HG03521 (cell line): ENCODE measurements around the gene ARPC3.
"Not testable (repeated sequence)": the region's sequence is repeated elsewhere in the genome, so short reads cannot be mapped to it uniquely, and the experiment has no call there.

Source experiments
- ATAC-seq: cut with Tn5 transposase; IDR thresholded peaks from one replicate; pipeline ENCODE4 v1.9.1; 2021; ENCODE audit warnings: mild to moderate bottlenecking, moderate library complexity; ENCODE audit not compliant: unreplicated experiment

Gene ARPC3

DNA sequence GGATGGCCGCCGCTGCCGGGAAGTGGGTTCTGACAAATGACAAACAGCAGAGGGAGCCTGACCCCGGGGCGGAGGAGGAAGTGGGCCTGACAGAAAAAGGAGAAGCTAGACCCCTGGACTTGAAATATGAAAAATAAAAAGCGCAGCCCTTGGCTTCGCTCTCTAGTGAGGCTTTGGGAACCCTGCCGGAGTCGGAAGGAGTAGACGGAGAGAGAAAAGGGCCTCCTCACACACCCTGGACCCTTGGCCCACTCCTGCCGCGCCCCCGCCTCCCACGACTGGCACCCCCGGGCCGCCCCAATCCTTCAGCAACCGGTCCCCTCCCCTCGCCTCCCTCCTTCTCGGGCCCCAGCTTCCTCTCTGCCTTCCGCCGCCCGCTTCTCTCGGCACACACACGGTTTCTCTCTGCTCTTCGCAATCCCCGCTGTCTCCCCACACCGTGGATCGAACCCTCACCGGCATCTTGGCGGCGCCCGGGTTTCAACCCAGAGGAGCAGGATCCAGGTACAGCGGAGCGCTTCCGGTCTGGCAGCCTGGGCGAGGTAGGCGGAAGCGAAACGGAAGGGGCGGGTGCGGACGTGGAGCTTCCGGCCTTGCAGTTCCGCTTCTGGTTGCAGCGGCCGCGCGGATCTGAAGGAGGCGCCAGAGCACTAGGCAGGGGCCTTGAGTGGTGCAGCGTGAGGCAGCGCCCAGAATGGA is at the start of gene ARPC3:
Gene ARPC3, minus strand, starts transcription at position 539 of the 699 bp plus-strand sequence. Its CDS starts 77 bp downstream, at position 462.
- peak; percentile 92 for ATAC-seq

DNA sequence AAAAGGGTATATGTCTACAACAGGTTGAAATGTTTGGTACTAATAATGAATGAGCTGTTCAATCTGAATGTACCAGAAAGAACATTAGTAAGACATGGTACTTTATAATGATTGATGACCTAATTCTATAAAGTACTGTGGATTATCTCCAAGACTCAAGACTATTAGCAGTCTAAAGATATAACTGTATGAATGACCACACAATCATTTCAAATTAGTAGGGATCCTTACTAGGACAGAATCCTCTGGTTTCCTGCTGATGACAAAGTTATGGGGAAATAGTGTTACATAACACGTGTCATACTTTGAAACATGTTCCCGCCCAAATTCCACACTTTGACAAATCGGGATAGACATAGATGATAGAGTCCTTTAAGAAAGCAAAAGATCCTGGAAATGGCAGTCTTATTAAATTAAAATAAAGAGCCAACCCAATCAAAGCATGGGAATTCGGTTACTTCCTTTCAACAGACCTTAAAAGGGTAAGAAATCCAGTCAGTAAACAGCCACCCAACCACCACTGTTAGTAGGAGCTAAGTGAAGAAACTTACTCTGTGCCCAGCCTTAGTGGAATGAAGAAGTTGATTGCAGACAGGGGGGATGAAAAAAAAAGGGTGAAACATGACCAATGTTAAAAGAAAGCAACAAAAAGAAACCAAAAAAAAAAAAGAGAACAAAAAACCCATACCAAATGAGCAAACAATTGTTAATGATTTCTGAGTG is 49.0 kb upstream of the ARPC3 start:
- ATAC-seq = no peak

- no peak for ATAC-seq
These were observed 25.3 kb upstream of the ARPC3 start for GRCh38 chr12:110475426-110475825.

- peak; percentile 77 for ATAC-seq
These were observed 18.3 kb upstream of the ARPC3 start, which contains the start of the genes FAM216A and GPN3 for GRCh38 chr12:110468214-110469048. FAM216A (plus strand) TSS chr12:110468845; CDS start chr12:110468876, 31 bp downstream. GPN3 (minus strand) TSS chr12:110468257; CDS start chr12:110468203, 54 bp downstream.

DNA sequence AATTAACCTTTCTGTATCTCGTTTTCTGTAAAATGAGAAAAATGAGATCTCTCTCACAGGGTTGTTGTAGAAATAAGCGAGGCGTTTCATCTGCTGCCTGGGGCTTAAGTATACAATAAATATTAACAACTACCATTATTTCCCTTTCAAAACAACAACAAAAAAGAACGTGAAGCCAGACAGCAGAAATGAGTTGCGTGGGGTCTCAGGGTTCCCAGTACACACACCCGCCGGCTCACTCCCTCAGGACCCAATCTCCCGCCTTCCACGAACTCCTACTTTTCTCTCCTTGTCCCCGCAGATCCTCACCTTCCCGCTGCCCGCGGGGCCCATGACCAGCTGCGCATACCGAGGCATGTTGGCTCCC is 17.7 kb upstream of the ARPC3 start:
- ATAC-seq = no peak

GRCh38 chr12:110466791-110467190 is 16.7 kb upstream of the ARPC3 start:
- ATAC-seq = no peak

DNA sequence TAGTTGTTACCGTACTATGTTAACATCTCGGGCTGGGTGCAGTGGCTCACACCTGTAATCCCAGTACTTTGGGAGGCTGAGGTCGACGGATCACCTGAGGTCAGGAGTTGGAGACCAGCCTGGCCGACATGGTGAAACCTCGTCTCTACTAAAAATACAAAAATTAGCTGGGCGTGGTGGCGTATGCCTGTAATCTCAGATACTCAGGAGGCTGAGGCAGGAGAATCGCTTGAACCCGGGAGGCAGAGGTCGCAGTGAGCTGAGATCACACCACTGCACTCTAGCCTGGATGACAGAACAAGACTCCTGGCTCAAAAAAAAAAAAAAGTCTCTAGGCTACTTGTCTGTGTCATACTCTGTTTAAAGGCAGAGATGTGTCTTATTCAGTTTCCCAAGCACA is 15.6 kb upstream of the ARPC3 start:
- not testable (repeated sequence) for ATAC-seq

DNA sequence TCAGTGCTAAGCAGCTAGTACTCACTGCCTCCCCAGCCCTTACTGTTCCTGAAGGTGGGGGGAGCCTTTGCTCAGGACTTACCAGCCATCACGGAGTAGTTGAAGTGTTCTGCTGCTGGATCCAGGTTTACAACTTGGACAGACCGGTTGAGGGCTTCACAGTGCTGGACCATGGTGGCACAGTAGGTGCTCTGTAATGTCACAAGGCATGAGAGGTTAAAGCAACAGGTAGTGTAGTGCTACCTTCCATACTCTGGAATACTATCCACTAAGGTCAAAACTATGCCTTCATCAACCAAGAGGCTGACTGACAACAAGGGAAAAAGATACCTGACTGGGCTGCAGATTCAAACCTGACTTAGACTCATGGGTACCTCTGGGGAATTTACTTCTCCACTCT is 14.9 kb upstream of the ARPC3 start:
- no peak for ATAC-seq

GRCh38 chr12:110461189-110461588 is 11.1 kb upstream of the ARPC3 start:
- ATAC-seq = not testable (repeated sequence)

GRCh38 chr12:110458756-110459155 is 8.6 kb upstream of the ARPC3 start:
- ATAC-seq = no peak

- no peak for ATAC-seq
These were observed 3.6 kb upstream of the ARPC3 start for GRCh38 chr12:110453569-110454296.

- no peak for ATAC-seq
These were observed 1.1 kb upstream of the ARPC3 start for GRCh38 chr12:110451263-110451662.

DNA sequence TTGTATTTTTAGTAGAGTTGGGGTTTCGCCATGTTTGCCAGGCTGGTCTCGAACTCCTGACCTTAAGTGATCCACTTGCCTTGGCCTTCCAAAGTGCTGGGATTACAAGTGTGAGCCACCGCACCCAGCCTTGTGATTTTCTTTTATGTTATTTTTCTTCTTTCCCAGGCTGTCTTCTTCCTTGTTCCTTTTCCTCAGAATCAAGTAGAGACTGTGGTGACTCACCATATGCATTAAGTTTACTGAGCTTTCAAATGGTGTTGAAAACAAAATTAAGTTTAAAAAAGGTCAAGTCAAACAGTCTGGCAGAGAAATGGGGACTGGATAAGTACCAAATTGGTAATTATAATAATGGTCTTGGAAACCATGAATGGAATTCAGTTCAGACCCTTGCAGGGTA is 5.7 kb downstream of the ARPC3 start:
- ATAC-seq = no peak

DNA sequence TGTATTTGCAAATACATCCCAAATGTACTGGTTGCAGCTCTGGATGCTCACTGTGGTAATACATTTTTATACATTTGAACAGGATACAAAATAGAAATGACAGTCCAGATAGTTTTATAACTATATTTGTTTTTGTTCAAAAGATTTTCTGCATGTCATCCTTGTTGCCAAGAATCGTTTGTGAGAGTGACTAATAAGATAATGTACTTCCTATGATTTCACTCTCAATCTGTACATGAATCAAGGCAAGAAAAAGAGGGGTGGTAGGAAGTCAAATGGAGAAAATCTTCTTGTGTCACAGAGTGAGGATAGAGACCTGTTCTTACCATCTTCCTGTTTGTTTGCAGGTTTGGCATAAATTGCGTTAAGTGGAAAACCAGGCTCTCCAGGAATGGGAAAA is 13.9 kb downstream of the ARPC3 start:
- ATAC-seq = no peak

DNA sequence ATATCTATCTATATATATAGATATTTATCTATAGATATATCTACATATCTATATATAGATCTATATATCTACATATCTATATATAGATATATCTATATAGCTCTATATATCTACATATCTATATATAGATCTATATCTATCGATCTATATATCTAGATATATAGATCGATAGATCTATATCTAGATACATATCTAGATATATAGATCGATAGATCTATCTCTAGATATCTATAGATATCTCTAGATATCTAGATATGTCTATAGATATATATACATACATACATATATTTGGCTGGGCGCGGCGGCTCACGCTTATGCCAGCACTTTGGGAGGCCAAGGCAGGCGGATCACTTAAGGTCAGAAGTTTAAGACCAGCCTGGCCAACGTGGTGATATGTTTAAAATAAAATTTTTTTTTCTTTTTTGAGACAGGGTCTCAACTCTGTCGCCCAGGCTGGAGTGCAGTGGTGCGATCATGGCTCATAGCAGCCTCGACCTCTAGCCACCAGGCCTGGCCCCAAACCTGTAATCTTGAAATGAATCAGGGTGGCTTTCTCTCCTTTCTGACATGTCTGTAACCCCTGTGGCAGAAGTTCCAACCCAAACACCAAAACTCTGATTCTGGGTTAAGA is 18.1 kb downstream of the ARPC3 start:
- ATAC-seq = no peak

DNA sequence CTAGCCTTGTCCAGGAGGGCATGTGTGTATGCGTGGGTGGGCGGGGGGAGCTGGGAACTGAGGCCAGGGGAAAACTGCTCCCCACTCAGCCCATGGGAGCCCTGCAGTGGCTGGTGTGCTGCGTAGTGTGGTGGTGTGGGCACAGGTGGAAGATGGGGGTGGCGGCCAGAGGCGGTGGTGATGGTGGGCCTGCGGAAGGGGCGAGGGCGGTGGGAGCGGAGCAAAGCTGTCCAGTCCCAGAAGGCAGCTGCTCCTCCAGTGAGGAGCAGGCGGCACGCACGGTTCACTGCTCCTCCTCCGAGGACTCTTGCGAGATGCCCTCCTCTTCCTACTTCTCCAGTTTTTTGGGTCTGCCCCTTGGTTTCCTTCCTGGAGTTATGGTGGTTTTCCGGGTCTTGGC is 20.5 kb downstream of the ARPC3 start:
- ATAC-seq = not testable (repeated sequence)

DNA sequence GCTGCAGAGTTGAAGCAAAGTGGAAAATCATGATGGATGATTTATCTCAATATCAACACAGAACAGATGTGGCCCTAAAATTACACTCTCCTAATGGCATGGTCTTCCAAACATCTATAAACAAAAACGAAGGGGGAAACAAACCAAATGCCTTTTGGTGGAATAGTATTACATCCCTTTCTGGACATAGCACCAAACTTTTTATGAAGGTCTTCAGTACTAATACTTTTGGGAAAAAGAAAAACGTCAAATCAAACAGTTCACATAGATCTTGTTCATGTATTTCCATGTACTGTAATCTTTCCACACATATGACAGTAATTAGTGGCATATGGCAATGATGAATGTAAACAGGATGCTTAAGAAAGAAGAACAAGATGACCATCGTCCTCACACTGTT is 23.7 kb downstream of the ARPC3 start:
- ATAC-seq = no peak

DNA sequence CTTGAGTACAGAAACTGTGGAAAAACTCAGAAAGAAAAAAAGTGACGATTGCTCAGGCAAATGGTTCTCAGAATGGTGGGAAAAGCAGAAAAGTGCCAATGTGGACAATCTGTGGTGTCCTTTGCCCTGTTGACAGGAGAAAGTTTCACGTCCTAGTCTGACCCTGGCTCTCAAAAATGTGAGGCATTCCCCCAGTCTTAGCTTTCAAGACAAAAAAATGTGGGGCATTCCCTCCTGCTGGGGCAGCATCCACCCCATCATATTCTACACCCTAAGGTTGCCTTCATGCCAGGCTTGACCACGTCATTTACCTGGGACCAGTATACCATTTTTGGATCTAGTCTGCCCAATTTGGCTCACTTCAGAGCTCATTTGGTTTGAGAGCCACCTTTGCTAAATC is 25.9 kb downstream of the ARPC3 start:
- no peak for ATAC-seq

- ATAC-seq = no peak
These were observed 28.4 kb downstream of the ARPC3 start for GRCh38 chr12:110421701-110422100.

- ATAC-seq = no peak
These were observed 28.9 kb downstream of the ARPC3 start for GRCh38 chr12:110421159-110421661.
